ENCODE data around the gene ARPC5L.

DNA sequence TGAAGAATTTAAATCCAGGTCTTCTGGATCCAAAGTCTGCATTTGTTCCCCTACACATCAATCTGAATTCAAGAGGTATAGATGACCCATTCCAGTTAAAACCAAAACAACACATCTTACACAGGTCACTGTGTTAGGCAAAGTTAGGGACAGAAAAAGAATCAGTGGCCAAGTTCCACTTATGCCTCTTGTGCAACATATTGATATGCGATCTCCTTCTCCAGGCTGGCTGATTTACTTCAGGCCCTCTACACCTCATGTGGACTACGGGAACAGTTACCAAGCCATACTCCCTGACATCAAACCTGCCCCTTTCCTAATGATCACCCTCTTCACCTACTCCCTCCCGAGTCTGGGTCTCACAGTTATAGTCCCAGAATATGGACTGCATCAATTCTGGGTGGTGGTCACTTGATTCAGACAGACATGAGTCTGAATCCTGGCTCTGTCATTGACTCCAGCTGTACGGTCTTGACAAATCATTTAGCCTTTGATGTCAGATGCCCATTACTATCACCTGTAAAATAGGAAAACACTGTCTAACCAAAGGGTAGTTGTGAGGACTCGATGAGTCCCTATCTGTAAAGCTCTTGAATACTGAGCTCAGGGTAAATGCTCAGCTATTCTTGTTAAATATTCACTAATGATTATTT, 52.9 kb downstream of the ARPC5L start:
- TF ChIP-seq, protein P1, sequence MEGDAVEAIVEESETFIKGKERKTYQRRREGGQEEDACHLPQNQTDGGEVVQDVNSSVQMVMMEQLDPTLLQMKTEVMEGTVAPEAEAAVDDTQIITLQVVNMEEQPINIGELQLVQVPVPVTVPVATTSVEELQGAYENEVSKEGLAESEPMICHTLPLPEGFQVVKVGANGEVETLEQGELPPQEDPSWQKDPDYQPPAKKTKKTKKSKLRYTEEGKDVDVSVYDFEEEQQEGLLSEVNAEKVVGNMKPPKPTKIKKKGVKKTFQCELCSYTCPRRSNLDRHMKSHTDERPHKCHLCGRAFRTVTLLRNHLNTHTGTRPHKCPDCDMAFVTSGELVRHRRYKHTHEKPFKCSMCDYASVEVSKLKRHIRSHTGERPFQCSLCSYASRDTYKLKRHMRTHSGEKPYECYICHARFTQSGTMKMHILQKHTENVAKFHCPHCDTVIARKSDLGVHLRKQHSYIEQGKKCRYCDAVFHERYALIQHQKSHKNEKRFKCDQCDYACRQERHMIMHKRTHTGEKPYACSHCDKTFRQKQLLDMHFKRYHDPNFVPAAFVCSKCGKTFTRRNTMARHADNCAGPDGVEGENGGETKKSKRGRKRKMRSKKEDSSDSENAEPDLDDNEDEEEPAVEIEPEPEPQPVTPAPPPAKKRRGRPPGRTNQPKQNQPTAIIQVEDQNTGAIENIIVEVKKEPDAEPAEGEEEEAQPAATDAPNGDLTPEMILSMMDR (conservative IDR thresholded peaks at IDR 0.05): no peak
- no peak for TF ChIP-seq EZH2 (IDR thresholded peaks at IDR 0.05; ENCODE audit: low read depth)

Measured in PC-9 (cell line).